ENCODE data around the gene CRHR2.

Gene CRHR2

GRCh38 chr7:30659312-30659711 lies 22.9 kb downstream of the CRHR2 start:
- H3K27ac ChIP-seq: no peak overlapping the region
- TF ChIP-seq ZFX (IDR thresholded peaks at IDR 0.05): no peak
- TF ChIP-seq CTCF (conservative IDR thresholded peaks at IDR 0.05): no peak

GRCh38 chr7:30658479-30659074 lies 23.7 kb downstream of the CRHR2 start:
- TF ChIP-seq CTCF (conservative IDR thresholded peaks at IDR 0.05): no peak
- TF ChIP-seq ZFX (IDR thresholded peaks at IDR 0.05): no peak
- no peak overlapping the region for H3K27ac ChIP-seq

- H3K27ac ChIP-seq: no peak overlapping the region
- TF ChIP-seq CTCF (conservative IDR thresholded peaks at IDR 0.05) (no peak), ZFX (IDR thresholded peaks at IDR 0.05) (no peak)
Observed at GRCh38 chr7:30657131-30657530, 25.1 kb downstream of the CRHR2 start.

GRCh38 chr7:30656006-30656957 lies 26.0 kb downstream of the CRHR2 start:
- H3K27ac ChIP-seq: no peak overlapping the region
- TF ChIP-seq CTCF (conservative IDR thresholded peaks at IDR 0.05): no peak
- TF ChIP-seq ZFX (IDR thresholded peaks at IDR 0.05): no peak

- no peak for TF ChIP-seq ZFX (IDR thresholded peaks at IDR 0.05)
- TF ChIP-seq CTCF (conservative IDR thresholded peaks at IDR 0.05): no peak
- H3K27ac ChIP-seq: no peak overlapping the region
Observed at GRCh38 chr7:30655096-30655970, 26.9 kb downstream of the CRHR2 start.

GRCh38 chr7:30654296-30655090 lies 27.8 kb downstream of the CRHR2 start:
- no peak for TF ChIP-seq ZFX (IDR thresholded peaks at IDR 0.05)
- no peak for TF ChIP-seq CTCF (conservative IDR thresholded peaks at IDR 0.05)

More at GRCh38 chr7:30654296-30655090, 27.8 kb downstream of the CRHR2 start:
- no peak overlapping the region for H3K27ac ChIP-seq

Data from C4-2B (cell line).